Measurements from ENCODE around the gene TRMT2B. TPM values are rescaled to one million over a fixed set of nuclear protein-coding genes. Genes with fewer than 3 reads are reported as not detected.

Gene TRMT2B
- total RNA-seq, 2 experiments from 2014 or later = 24.8 to 25.3 TPM

DNA sequence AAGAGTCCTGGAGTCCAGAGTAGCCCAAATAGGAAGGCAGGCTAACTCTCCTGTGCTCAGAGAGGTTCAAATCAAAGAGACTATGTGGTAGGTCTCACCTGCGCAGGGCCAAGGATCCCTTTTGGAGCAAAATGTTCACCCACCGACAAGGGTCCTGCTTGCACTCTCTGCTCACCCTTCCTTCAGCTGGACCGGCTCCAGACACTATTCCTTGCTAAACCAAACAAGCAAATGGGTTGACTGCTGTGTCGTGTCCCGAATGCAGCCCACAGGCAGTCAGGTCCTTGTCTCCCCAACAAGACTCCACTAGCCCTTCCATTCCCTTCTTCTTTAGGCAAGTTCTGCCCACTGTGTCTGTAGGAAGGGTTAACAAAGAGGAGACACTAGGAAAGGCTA, 760 bp downstream of the TRMT2B start:
- Histone ChIP-seq H4K20me1 (ENCODE audit: insufficient read depth, low read length) (no peaks in the 10 kb centered on the region), H3K9me3 (ENCODE audit: low read length) (no peaks in the 10 kb centered on the region), H3K79me2 (ENCODE audit: insufficient read depth, low read depth, low read length) (peaks cover 6% of the 10 kb centered on the region; the same call in 1 of the 2 replicates), H3K27ac (ENCODE audit: low read depth, low read length, poor library complexity, severe bottlenecking) (peak overlapping the region; percentile 68), H3K4me3 (ENCODE audit: low read depth, low read length, poor library complexity, severe bottlenecking) (peak overlapping the region; percentile 89), H3K9me2 (ENCODE audit: insufficient read depth, low read length) (no peaks in the 10 kb centered on the region), H3K4me2 (ENCODE audit: low read length) (peak overlapping the region; percentile 69), H2AFZ (ENCODE audit: low read length) (peak overlapping the region; percentile 97), H3K4me1 (ENCODE audit: insufficient read depth, low read length, poor library complexity, severe bottlenecking) (peaks cover 5% of the 10 kb centered on the region), H3K36me3 (ENCODE audit: insufficient read depth, low read length) (no peaks in the 10 kb centered on the region)
- intact Hi-C loops (cut with micrococcal nuclease; ENCODE audit: unreplicated experiment) = no loop called here
- ChIA-PET CTCF (ENCODE audit: unreplicated experiment) (no interaction called here), POLR2A (interaction anchor here (0.7 kb wide), 1 partner anchor 231 kb away, joined by 4 read pairs; the partner anchor contains the start of gene CSTF2)
- no TSS peak for BruUV-seq (replicated peaks)
- DNase-seq (ENCODE audit: low spot score) = no peak
- TF ChIP-seq, protein P1, sequence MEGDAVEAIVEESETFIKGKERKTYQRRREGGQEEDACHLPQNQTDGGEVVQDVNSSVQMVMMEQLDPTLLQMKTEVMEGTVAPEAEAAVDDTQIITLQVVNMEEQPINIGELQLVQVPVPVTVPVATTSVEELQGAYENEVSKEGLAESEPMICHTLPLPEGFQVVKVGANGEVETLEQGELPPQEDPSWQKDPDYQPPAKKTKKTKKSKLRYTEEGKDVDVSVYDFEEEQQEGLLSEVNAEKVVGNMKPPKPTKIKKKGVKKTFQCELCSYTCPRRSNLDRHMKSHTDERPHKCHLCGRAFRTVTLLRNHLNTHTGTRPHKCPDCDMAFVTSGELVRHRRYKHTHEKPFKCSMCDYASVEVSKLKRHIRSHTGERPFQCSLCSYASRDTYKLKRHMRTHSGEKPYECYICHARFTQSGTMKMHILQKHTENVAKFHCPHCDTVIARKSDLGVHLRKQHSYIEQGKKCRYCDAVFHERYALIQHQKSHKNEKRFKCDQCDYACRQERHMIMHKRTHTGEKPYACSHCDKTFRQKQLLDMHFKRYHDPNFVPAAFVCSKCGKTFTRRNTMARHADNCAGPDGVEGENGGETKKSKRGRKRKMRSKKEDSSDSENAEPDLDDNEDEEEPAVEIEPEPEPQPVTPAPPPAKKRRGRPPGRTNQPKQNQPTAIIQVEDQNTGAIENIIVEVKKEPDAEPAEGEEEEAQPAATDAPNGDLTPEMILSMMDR (conservative IDR thresholded peaks at IDR 0.05; ENCODE audit: low read length) = no peak
- no peak for TF ChIP-seq EZH2phosphoT487 (IDR thresholded peaks at IDR 0.05; ENCODE audit: borderline replicate concordance, low read depth, low read length)

DNA sequence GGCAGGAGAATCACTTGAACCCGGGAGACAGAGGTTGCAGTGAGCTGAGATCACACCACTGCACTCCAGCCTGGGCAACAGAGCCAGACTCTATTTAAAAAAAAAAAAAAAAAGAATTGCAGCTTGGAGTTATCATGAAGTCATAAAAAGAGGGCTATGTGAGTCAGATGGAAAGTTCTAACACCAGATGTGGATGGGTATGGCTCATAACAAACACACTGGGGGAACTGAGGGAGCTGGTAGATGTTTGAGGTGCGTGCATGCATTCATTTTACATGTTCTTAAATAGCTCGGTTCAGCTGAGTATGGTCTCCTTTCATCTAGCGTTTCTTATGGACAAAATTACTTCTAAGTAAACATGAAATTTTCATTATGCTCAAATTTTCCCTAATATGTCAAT, 11.7 kb downstream of the TRMT2B start:
- H2AFZ ChIP-seq (ENCODE audit: low read length) = no peak overlapping the region
- no peaks in the 10 kb centered on the region for H3K9me3 ChIP-seq (ENCODE audit: low read length)
- no peak overlapping the region for H3K4me3 ChIP-seq (ENCODE audit: low read depth, low read length, poor library complexity, severe bottlenecking)
- ChIA-PET POLR2A (interaction anchor here (0.7 kb wide), 1 partner anchor 19 kb away, joined by 3 read pairs; no protein-coding TSS in a partner anchor), CTCF (ENCODE audit: unreplicated experiment) (no interaction called here)
- TF ChIP-seq, protein P1 (conservative IDR thresholded peaks at IDR 0.05; ENCODE audit: low read length) = no peak
- TF ChIP-seq EZH2phosphoT487 (IDR thresholded peaks at IDR 0.05; ENCODE audit: borderline replicate concordance, low read depth, low read length) = no peak
- intact Hi-C loops (cut with micrococcal nuclease; ENCODE audit: unreplicated experiment) = no loop called here
- H3K4me1 ChIP-seq (ENCODE audit: insufficient read depth, low read length, poor library complexity, severe bottlenecking) = no peaks in the 10 kb centered on the region
- peaks cover 49% of the 10 kb centered on the region for H3K36me3 ChIP-seq (ENCODE audit: insufficient read depth, low read length)
- no peaks in the 10 kb centered on the region for H3K79me2 ChIP-seq (ENCODE audit: insufficient read depth, low read depth, low read length)
- BruUV-seq (replicated peaks) = no TSS peak
- H3K27ac ChIP-seq (ENCODE audit: low read depth, low read length, poor library complexity, severe bottlenecking) = no peak overlapping the region
- H3K9me2 ChIP-seq (ENCODE audit: insufficient read depth, low read length) = no peaks in the 10 kb centered on the region
- no peaks in the 10 kb centered on the region for H4K20me1 ChIP-seq (ENCODE audit: insufficient read depth, low read length)
- no peak for DNase-seq (ENCODE audit: low spot score)
- H3K4me2 ChIP-seq (ENCODE audit: low read length) = no peak overlapping the region

DNA sequence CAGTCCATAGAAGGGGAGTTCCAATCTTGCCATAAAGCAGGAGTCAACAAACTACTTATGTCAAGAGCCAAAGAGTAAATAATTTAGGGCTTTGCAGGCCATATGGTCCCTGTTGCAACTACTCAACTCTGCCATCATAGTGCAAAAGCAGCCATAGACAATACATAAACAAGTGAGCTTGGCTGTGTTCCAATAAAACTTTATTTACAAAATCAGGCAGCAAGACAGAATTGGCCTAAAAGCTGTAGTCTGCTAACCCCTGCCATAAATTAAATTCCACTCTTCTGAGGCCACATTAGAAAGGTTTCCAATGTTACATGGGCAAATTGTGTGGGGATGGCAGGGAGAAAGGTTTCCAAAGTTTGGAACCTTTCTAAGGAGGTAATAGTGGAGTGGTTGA, 14.7 kb downstream of the TRMT2B start:
- intact Hi-C loops (cut with micrococcal nuclease; ENCODE audit: unreplicated experiment) = no loop called here
- H3K4me2 ChIP-seq (ENCODE audit: low read length) = no peak overlapping the region
- BruUV-seq (replicated peaks) = no TSS peak

More for the DNA sequence above, 14.7 kb downstream of the TRMT2B start:
- TF ChIP-seq, protein P1 (conservative IDR thresholded peaks at IDR 0.05; ENCODE audit: low read length) = no peak
- no peak for TF ChIP-seq EZH2phosphoT487 (IDR thresholded peaks at IDR 0.05; ENCODE audit: borderline replicate concordance, low read depth, low read length)
- no peak for DNase-seq (ENCODE audit: low spot score)
- ChIA-PET CTCF (ENCODE audit: unreplicated experiment) (no interaction called here), POLR2A (no interaction called here)
- Histone ChIP-seq H3K27ac (ENCODE audit: low read depth, low read length, poor library complexity, severe bottlenecking) (no peak overlapping the region), H3K4me1 (ENCODE audit: insufficient read depth, low read length, poor library complexity, severe bottlenecking) (no peaks in the 10 kb centered on the region), H3K9me3 (ENCODE audit: low read length) (no peaks in the 10 kb centered on the region), H4K20me1 (ENCODE audit: insufficient read depth, low read length) (no peaks in the 10 kb centered on the region), H3K79me2 (ENCODE audit: insufficient read depth, low read depth, low read length) (no peaks in the 10 kb centered on the region), H3K36me3 (ENCODE audit: insufficient read depth, low read length) (peaks cover 59% of the 10 kb centered on the region), H3K4me3 (ENCODE audit: low read depth, low read length, poor library complexity, severe bottlenecking) (no peak overlapping the region), H2AFZ (ENCODE audit: low read length) (no peak overlapping the region), H3K9me2 (ENCODE audit: insufficient read depth, low read length) (no peaks in the 10 kb centered on the region)

Measured in OCI-LY7 (cell line).